Endodermal cell (in vitro differentiated cells): ENCODE data around the gene PPP2R5E. TPM values are rescaled to one million over a fixed set of nuclear protein-coding genes. Genes with fewer than 3 reads are reported as not detected.
A peak's percentile ranks its signal among the peaks of the same experiment; 100 is the strongest.

Experiments used
- DNase-seq: peaks from one replicate; pipeline ENCODE4 v3.0.0-alpha.2; 2017
- H3K27ac ChIP-seq: 2 replicates; pipeline ENCODE4 v1.5.1; 2013; ENCODE audit warnings: mild to moderate bottlenecking, low read depth, low read length, moderate library complexity
- H3K27me3 ChIP-seq: 2 replicates; pipeline ENCODE4 v1.6.1; 2013; ENCODE audit warnings: mild to moderate bottlenecking, low read length, moderate library complexity; ENCODE audit not compliant: insufficient read depth, control insufficient read depth, poor library complexity, severe bottlenecking
- H3K36me3 ChIP-seq: 2 replicates; pipeline ENCODE4 v1.7.0; 2013; ENCODE audit warnings: mild to moderate bottlenecking, low read length, moderate library complexity; ENCODE audit not compliant: control insufficient read depth, insufficient read depth
- H3K4me1 ChIP-seq: one replicate; pipeline ENCODE4 v1.7.0; 2013; ENCODE audit warnings: low read length; ENCODE audit not compliant: control insufficient read depth, insufficient read depth
- H3K4me3 ChIP-seq: 2 replicates; pipeline ENCODE4 v1.5.1; 2013; ENCODE audit warnings: mild to moderate bottlenecking, low read length, moderate library complexity
- H3K9ac ChIP-seq: 2 replicates; pipeline ENCODE4 v1.6.1; 2013; ENCODE audit warnings: mild to moderate bottlenecking, low read length, moderate library complexity; ENCODE audit not compliant: poor library complexity, severe bottlenecking; ENCODE audit errors: extremely low read depth
- H3K9me3 ChIP-seq: 2 replicates; pipeline ENCODE4 v1.6.1; 2013; ENCODE audit warnings: mild to moderate bottlenecking, low read length, moderate library complexity; ENCODE audit not compliant: control insufficient read depth
- H3K27ac Mint-ChIP-seq: 2 replicates; pipeline ENCODE4 v1.8.0; 2020; ENCODE audit warnings: mixed read lengths
- H3K27me3 Mint-ChIP-seq: 2 replicates; pipeline ENCODE4 v1.8.0; 2021; ENCODE audit warnings: mild to moderate bottlenecking, mixed read lengths; ENCODE audit not compliant: insufficient read depth
- H3K36me3 Mint-ChIP-seq: 2 replicates; pipeline ENCODE4 v1.8.0; 2020; ENCODE audit warnings: low read depth, mixed read lengths
- H3K4me1 Mint-ChIP-seq: 2 replicates; pipeline ENCODE4 v1.8.0; 2020; ENCODE audit warnings: mixed read lengths
- H3K4me3 Mint-ChIP-seq: 2 replicates; pipeline ENCODE4 v1.8.0; 2020; ENCODE audit warnings: mild to moderate bottlenecking, moderate library complexity, mixed read lengths
- H3K9me3 Mint-ChIP-seq: 2 replicates; pipeline ENCODE4 v1.8.0; 2020; ENCODE audit warnings: mild to moderate bottlenecking, mixed read lengths
- WGBS, 2 experiments: methylation state at CpG; one replicate each; pipeline versions ENCODE4 v1.1.5 to v1.1.7; 2013; ENCODE audit warnings: missing lambda C conversion rate in 2 of 2, mixed read lengths in 1 of 2; ENCODE audit not compliant: insufficient coverage in 1 of 2, insufficient read length in 1 of 2; 5-methylcytosine and 5-hydroxymethylcytosine counted together
- total RNA-seq, 2 donors: library from RNA; stranded (reverse); fragmentation: NEBNext Ultra II Directional in 1 of 2; extraction: Animal tissue kit (Norgen Biotek cat#: 25700) in 1 of 2; gene quantifications; 2 replicates in 1 of 2; 3 replicates in 1 of 2; pipeline ENCODE4 v1.2.1, GENCODE V29; 2021
- TF ChIP-seq, protein P1 (sequence below): fragments of 200-600 bp; sonication (generic); conservative IDR thresholded peaks from 2 replicates; pipeline ENCODE4 v1.5.0; 2021; ENCODE audit warnings: antibody characterized with exemption, mild to moderate bottlenecking

Gene PPP2R5E
- total RNA-seq, 2 donors from 2014 or later: 61.1 to 63.8 TPM

DNA sequence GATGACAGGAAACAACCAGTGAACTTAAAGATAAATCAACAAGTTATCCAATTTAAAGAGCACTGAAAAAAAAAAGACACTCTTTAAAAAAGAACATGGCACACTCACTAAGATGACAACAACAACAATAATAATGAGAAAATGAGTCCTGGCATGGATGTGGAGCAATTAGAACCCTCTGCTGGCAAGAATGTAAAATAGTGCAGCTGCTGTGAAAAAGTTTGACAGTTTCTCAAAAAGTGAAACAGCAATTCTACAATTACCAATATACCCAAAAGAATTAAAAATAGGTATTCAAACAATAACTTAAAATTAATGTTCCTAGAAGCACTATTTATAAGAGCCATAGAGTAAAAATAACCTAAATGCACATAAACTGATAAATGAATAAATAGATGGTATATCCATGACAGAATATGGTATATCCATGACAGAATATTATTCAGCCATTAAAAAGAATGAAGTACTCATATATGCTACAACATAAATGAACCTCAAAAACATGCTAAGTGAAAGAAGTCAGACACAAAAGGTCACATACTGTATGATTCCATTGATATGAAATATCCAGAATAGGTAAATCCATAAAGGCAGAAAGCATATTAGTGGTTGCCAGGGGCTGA lies 175.3 kb downstream of the PPP2R5E start:
- no peaks in the 10 kb centered on the region for H3K4me1 ChIP-seq
- H3K4me1 Mint-ChIP-seq: peaks cover 2% of the 10 kb centered on the region
- no peaks in the 10 kb centered on the region for H3K27me3 Mint-ChIP-seq
- H3K4me3 Mint-ChIP-seq: no peak overlapping the region
- peaks cover 46% of the 10 kb centered on the region for H3K36me3 Mint-ChIP-seq
- no peak overlapping the region for H3K27ac ChIP-seq
- TF ChIP-seq, protein P1, sequence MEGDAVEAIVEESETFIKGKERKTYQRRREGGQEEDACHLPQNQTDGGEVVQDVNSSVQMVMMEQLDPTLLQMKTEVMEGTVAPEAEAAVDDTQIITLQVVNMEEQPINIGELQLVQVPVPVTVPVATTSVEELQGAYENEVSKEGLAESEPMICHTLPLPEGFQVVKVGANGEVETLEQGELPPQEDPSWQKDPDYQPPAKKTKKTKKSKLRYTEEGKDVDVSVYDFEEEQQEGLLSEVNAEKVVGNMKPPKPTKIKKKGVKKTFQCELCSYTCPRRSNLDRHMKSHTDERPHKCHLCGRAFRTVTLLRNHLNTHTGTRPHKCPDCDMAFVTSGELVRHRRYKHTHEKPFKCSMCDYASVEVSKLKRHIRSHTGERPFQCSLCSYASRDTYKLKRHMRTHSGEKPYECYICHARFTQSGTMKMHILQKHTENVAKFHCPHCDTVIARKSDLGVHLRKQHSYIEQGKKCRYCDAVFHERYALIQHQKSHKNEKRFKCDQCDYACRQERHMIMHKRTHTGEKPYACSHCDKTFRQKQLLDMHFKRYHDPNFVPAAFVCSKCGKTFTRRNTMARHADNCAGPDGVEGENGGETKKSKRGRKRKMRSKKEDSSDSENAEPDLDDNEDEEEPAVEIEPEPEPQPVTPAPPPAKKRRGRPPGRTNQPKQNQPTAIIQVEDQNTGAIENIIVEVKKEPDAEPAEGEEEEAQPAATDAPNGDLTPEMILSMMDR: peak; percentile 55
- DNase-seq: no peak
- H3K9ac ChIP-seq: no peak overlapping the region
- H3K36me3 ChIP-seq: peaks cover 16% of the 10 kb centered on the region
- no peaks in the 10 kb centered on the region for H3K27me3 ChIP-seq
- peak overlapping the region; percentile 47 for H3K4me3 ChIP-seq
- H3K9me3 Mint-ChIP-seq: peaks cover 38% of the 10 kb centered on the region
- H3K27ac Mint-ChIP-seq: no peak overlapping the region
- H3K9me3 ChIP-seq: peaks cover 58% of the 10 kb centered on the region

DNA sequence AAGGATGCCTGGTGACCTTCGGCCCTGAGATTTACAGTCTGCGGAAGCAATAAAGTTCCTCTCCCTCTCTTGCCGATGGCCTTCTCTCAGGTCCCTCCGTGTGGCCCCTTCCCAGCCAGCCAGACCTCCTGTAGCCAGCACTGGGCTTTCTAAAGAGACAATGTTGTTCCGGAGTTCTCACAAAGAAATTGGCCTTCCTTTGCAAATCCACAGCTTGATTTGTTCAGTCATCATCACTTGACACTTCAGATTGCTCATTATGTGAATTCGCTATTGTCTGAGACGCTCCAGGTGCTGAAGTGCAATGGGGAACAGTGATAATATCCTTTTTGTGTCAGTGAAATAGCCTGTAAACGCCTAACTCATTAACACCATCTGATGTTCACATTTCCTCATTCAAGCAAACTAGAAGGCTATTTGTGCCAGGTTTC lies 180.8 kb downstream of the PPP2R5E start:
- TF ChIP-seq, protein P1: no peak
- Mint-ChIP-seq H3K27me3 (no peaks in the 10 kb centered on the region), H3K36me3 (peaks cover 20% of the 10 kb centered on the region), H3K9me3 (peaks cover 17% of the 10 kb centered on the region), H3K4me1 (peaks cover 12% of the 10 kb centered on the region), H3K27ac (no peak overlapping the region), H3K4me3 (no peak overlapping the region)
- Histone ChIP-seq H3K27me3 (no peaks in the 10 kb centered on the region), H3K4me3 (no peak overlapping the region), H3K27ac (peak overlapping the region; percentile 1), H3K9me3 (peaks cover 25% of the 10 kb centered on the region), H3K4me1 (peaks cover 9% of the 10 kb centered on the region), H3K9ac (no peak overlapping the region), H3K36me3 (peaks cover 3% of the 10 kb centered on the region)
- peak; percentile 68 for DNase-seq
- 61 to 68% methylated on average over 8 of the region's 8 CpGs for WGBS, 2 experiments

DNA sequence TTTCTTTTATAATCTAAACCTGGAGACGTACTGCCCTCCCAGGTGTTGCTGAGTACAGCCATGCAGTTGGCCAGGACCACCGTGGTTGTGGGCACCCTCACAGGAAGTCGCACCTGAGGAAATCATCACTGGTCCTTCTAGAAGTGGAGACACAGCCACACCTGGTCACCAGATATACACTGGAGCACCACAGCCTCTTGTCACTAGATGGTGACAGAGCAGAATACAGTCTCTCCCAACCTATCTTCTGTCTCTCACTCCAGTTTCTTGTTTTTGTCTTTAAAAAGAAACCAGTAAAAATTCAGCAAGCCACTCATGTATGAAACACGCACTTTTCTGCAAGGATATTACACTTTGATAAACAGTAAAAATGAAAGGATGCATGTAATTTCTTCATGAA lies 181.4 kb downstream of the PPP2R5E start:
- no peak overlapping the region for H3K4me3 Mint-ChIP-seq

More for the DNA sequence above, 181.4 kb downstream of the PPP2R5E start:
- DNase-seq: no peak
- H3K27ac Mint-ChIP-seq: no peak overlapping the region
- H3K4me1 ChIP-seq: peaks cover 9% of the 10 kb centered on the region
- no peak overlapping the region for H3K27ac ChIP-seq
- H3K9me3 ChIP-seq: peaks cover 22% of the 10 kb centered on the region
- 88 to 90% methylated on average over 3 to 4 of the region's 4 CpGs for WGBS, 2 experiments
- H3K4me3 ChIP-seq: no peak overlapping the region
- no peaks in the 10 kb centered on the region for H3K27me3 ChIP-seq
- peaks cover 3% of the 10 kb centered on the region for H3K27me3 Mint-ChIP-seq
- TF ChIP-seq, protein P1: peak; percentile 50
- peaks cover 16% of the 10 kb centered on the region for H3K9me3 Mint-ChIP-seq
- H3K36me3 ChIP-seq: peaks cover 3% of the 10 kb centered on the region
- peaks cover 12% of the 10 kb centered on the region for H3K4me1 Mint-ChIP-seq
- peaks cover 17% of the 10 kb centered on the region for H3K36me3 Mint-ChIP-seq
- no peak overlapping the region for H3K9ac ChIP-seq
